ENCODE results near the gene FAM184A. TPM values are rescaled to one million over a fixed set of nuclear protein-coding genes. Genes with fewer than 3 reads are reported as not detected.
"Not testable (repeated sequence)": the region's sequence is repeated elsewhere in the genome, so short reads cannot be mapped to it uniquely, and the experiment has no call there.

FAM184A gene
- total RNA-seq, 4 donors from 2014 or later: 7.6 to 11.2 (median 9.0) TPM

DNA sequence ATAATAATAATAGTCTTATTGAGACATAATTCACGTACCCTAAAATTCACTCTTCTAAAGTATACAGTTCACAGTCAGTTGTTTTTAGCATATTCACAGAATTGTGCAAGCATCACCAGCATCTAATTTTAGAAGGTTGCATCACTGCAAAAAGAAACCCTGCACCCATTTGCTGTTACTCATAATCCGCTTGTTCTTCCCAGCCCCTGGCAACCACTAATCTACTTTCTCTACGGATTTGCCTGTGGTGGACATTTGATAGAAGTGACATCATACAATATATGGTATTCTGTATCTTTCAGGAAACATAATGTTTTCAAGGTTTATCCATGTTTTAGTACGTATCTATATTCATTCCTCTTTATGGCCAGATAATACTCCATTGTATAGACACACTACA is 41.5 kb upstream of the FAM184A start:
- intact Hi-C loops (cut with DNase I): no loop called here
- Histone ChIP-seq H3K4me1 (no peaks in the 10 kb centered on the region), H3K36me3 (no peaks in the 10 kb centered on the region), H3K4me3 (no peak overlapping the region), H3K27ac (replicated peaks in 1 of 4) (no peak overlapping the region), H3K27me3 (no peaks in the 10 kb centered on the region), H3K9me3 (no peaks in the 10 kb centered on the region)
- TF ChIP-seq EP300 (IDR thresholded peaks at IDR 0.05): no peak
- TF ChIP-seq POLR2A (IDR thresholded peaks at IDR 0.05; ENCODE audit: low read depth): no peak
- TF ChIP-seq, protein P1, sequence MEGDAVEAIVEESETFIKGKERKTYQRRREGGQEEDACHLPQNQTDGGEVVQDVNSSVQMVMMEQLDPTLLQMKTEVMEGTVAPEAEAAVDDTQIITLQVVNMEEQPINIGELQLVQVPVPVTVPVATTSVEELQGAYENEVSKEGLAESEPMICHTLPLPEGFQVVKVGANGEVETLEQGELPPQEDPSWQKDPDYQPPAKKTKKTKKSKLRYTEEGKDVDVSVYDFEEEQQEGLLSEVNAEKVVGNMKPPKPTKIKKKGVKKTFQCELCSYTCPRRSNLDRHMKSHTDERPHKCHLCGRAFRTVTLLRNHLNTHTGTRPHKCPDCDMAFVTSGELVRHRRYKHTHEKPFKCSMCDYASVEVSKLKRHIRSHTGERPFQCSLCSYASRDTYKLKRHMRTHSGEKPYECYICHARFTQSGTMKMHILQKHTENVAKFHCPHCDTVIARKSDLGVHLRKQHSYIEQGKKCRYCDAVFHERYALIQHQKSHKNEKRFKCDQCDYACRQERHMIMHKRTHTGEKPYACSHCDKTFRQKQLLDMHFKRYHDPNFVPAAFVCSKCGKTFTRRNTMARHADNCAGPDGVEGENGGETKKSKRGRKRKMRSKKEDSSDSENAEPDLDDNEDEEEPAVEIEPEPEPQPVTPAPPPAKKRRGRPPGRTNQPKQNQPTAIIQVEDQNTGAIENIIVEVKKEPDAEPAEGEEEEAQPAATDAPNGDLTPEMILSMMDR (IDR thresholded peaks at IDR 0.05): no peak
- no peak for TF ChIP-seq POLR2AphosphoS5 (IDR thresholded peaks at IDR 0.05)
- WGBS: 72% methylated on average over 4 of the region's 4 CpGs
- no peak for DNase-seq (ENCODE audit: extremely low spot score)

DNA sequence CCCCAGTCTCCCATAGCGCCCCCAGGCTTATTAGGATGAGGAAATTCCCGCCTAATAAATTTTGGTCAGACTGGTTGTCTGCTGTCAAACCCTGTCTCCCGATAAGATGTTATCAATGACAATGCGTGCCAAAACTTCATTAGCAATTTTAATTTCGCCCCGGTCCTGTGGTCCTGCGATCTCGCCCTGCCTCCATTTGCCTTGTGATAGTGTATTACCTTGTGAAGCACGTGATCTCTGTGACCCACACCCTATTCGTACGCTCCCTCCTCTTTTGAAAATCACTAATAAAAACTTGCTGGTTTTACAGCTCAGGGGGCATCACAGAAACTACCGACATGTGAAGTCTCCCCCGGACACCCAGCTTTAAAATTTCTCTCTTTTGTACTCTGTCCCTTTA is 40.6 kb upstream of the FAM184A start:
- 84% methylated on average over 13 of the region's 13 CpGs for WGBS
- H3K4me3 ChIP-seq; H3K9me3 ChIP-seq; H3K27ac ChIP-seq (replicated peaks in 1 of 4); H3K27me3 ChIP-seq; H3K36me3 ChIP-seq; H3K4me1 ChIP-seq; intact Hi-C loops (cut with DNase I); DNase-seq (ENCODE audit: extremely low spot score): not testable (repeated sequence)

DNA sequence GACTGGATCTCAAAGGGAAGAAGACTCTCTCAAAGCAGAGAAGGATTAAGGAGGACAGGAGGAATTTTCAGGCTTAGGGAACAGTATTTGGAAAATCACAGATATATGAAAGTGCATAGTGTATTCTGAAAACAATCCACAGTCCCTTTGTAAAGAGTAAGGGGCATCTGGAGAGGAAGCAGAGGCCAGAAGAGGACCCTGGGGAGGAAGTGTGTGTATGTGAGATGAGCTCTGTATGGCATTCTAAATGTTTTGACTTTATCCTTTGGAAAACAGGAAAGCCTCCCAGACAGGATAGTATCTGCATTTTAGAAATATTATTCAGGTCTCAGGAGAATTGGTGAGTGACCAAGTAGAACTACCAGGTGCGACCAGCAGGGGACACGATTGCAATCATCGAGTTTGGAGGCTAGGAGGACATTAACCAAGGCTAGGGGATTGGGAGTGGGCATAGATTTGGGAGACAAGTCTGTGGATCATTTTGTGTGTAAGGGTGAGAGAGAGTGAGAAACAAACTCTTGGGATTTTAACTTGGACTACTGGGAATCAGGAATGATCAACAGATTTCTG is 38.3 kb upstream of the FAM184A start:
- intact Hi-C loops (cut with DNase I): no loop called here
- Histone ChIP-seq H3K4me3 (no peak overlapping the region), H3K4me1 (no peaks in the 10 kb centered on the region), H3K9me3 (no peaks in the 10 kb centered on the region), H3K27me3 (no peaks in the 10 kb centered on the region), H3K36me3 (no peaks in the 10 kb centered on the region), H3K27ac (replicated peaks in 1 of 4) (no peak overlapping the region)
- 89% methylated on average over 3 of the region's 3 CpGs for WGBS
- no peak for DNase-seq (ENCODE audit: extremely low spot score)
- TF ChIP-seq POLR2A (IDR thresholded peaks at IDR 0.05; ENCODE audit: low read depth) (no peak), EP300 (IDR thresholded peaks at IDR 0.05) (no peak), POLR2AphosphoS5 (IDR thresholded peaks at IDR 0.05) (no peak)
- TF ChIP-seq, protein P1 (IDR thresholded peaks at IDR 0.05): no peak

DNA sequence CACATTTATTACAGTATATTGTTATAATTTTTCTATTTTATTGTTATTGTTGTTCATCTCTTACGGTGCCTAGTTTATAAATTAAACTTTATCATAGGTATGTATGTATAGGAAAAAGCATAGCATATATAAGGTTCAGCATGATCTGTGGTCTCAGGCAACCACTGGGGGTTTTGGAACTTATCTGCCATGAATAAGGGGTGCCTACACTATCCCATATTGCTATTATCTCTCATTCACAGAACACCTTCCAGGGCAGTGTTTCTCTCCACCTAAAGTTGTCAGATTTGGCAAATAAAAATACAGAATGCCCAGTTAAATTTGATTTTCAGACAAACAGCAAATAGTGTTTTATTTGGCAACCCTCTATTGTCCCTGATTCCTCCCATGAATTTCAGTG is 35.5 kb upstream of the FAM184A start:
- no peak for TF ChIP-seq POLR2AphosphoS5 (IDR thresholded peaks at IDR 0.05)
- TF ChIP-seq POLR2A (IDR thresholded peaks at IDR 0.05; ENCODE audit: low read depth): no peak
- no peak for TF ChIP-seq EP300 (IDR thresholded peaks at IDR 0.05)
- TF ChIP-seq, protein P1 (IDR thresholded peaks at IDR 0.05): no peak
- 97% methylated on average over 1 of the region's 1 CpG for WGBS
- no peaks in the 10 kb centered on the region for H3K9me3 ChIP-seq
- no peaks in the 10 kb centered on the region for H3K27me3 ChIP-seq
- intact Hi-C loops (cut with DNase I): no loop called here
- H3K4me3 ChIP-seq: no peak overlapping the region
- H3K36me3 ChIP-seq: no peaks in the 10 kb centered on the region
- DNase-seq (ENCODE audit: extremely low spot score): no peak
- H3K27ac ChIP-seq (replicated peaks in 1 of 4): no peak overlapping the region
- peaks cover 0 to 12% (median 9%) of the 10 kb centered on the region in 4 donors for H3K4me1 ChIP-seq

DNA sequence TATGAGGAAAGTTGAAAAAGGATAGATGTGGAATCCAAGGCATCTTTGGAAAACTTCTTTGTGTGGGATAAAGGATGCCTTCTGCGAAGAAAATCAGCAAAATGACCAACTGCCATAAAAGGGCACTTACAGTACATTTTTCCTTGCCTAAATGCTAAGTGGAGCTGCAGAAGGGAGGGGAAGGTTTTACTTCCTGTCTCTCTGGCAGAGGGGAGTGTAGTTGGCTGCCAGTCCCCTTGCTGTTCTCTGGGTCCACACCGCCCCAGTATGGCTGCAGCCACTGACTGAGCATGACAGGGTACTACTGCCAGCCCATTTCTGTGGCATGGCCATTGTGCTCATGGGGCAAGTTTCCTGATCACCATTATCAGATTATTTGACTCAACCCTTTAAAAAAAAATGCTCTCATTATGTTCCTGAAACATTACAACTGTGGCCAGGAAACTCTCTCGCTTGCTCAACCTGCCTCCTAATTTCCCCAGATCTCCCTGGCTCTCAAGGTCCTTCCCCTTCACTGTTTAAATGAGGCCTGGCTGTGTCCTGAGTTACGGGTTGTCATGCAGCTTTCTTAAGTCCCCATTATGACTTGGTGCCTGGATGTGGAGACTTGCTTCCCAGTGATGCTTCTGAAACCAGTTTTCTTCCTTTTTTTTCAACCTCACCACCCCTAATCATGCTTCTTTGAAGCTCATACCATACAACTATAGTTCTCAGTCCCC is 34.5 kb upstream of the FAM184A start:
- H3K27ac ChIP-seq (replicated peaks in 1 of 4): no peak overlapping the region
- H3K9me3 ChIP-seq: no peaks in the 10 kb centered on the region
- no peak for DNase-seq (ENCODE audit: extremely low spot score)
- H3K4me3 ChIP-seq: no peak overlapping the region
- intact Hi-C loops (cut with DNase I): no loop called here
- WGBS: 77% methylated on average over 4 of the region's 4 CpGs
- TF ChIP-seq EP300 (IDR thresholded peaks at IDR 0.05): no peak
- TF ChIP-seq, protein P1 (IDR thresholded peaks at IDR 0.05): no peak
- TF ChIP-seq POLR2A (IDR thresholded peaks at IDR 0.05; ENCODE audit: low read depth): no peak
- no peaks in the 10 kb centered on the region for H3K27me3 ChIP-seq
- no peaks in the 10 kb centered on the region for H3K36me3 ChIP-seq
- peaks cover 0 to 12% (median 9%) of the 10 kb centered on the region in 4 donors for H3K4me1 ChIP-seq

Data from esophagus muscularis mucosa (tissue), 4 donors.